GM23338 (cell line): ENCODE measurements around the gene RNLS. TPM values are rescaled to one million over a fixed set of nuclear protein-coding genes. Genes with fewer than 3 reads are reported as not detected.

Source experiments
- ATAC-seq: fragments of 200-7000 bp; cut with Tn5 transposase; 3 replicates; pipeline ENCODE4 v1.9.1; 2020
- DNase-seq: peaks from one replicate; pipeline ENCODE4 v3.0.0-alpha.2; 2015; ENCODE audit warnings: low spot score
- H2AFZ ChIP-seq: fragments of 200-600 bp; sonication (generic); 2 replicates; pipeline ENCODE4 v1.8.0; 2016; ENCODE audit warnings: antibody characterized with exemption, mild to moderate bottlenecking, moderate library complexity
- H3F3A ChIP-seq: fragments of 200-600 bp; sonication (generic); replicated peaks from 2 replicates; pipeline ENCODE4 v1.8.0; 2017; ENCODE audit warnings: antibody characterized with exemption, mixed run types, low read depth
- H3K27ac ChIP-seq: fragments of 200-600 bp; sonication (generic); 2 replicates; pipeline ENCODE4 v1.6.1; 2016; ENCODE audit warnings: low read depth
- H3K27me3 ChIP-seq: fragments of 200-600 bp; sonication (generic); 2 replicates; pipeline ENCODE4 v1.8.0; 2016; ENCODE audit warnings: mild to moderate bottlenecking, mixed run types, moderate library complexity; ENCODE audit not compliant: insufficient read depth
- H3K36me3 ChIP-seq: fragments of 200-600 bp; sonication (generic); 2 replicates; pipeline ENCODE4 v1.8.0; 2016; ENCODE audit warnings: mild to moderate bottlenecking; ENCODE audit not compliant: insufficient read depth
- H3K4me1 ChIP-seq: fragments of 200-600 bp; sonication (generic); 2 replicates; pipeline ENCODE4 v1.8.0; 2016; ENCODE audit warnings: mild to moderate bottlenecking, moderate library complexity; ENCODE audit not compliant: insufficient read depth
- H3K4me2 ChIP-seq: fragments of 200-600 bp; sonication (generic); 2 replicates; pipeline ENCODE4 v1.7.1; 2017; ENCODE audit warnings: mixed run types
- H3K4me3 ChIP-seq: fragments of 200-600 bp; sonication (generic); 2 replicates; pipeline ENCODE4 v1.6.1; 2016; ENCODE audit warnings: mixed run types
- H3K79me2 ChIP-seq: fragments of 200-600 bp; sonication (generic); replicated peaks from 2 replicates; pipeline ENCODE4 v1.8.0; 2017; ENCODE audit warnings: mild to moderate bottlenecking; ENCODE audit not compliant: insufficient read depth
- H3K9me2 ChIP-seq: fragments of 200-600 bp; sonication (generic); 2 replicates; pipeline ENCODE4 v1.8.0; 2017; ENCODE audit not compliant: insufficient read depth
- H4K20me1 ChIP-seq: fragments of 200-600 bp; sonication (generic); replicated peaks from 2 replicates; pipeline ENCODE4 v1.8.0; 2017; ENCODE audit warnings: mild to moderate bottlenecking; ENCODE audit not compliant: insufficient read depth
- H3K27ac Mint-ChIP-seq: 2 replicates; pipeline ENCODE4 v1.8.0; 2020; ENCODE audit warnings: inconsistent platforms, mild to moderate bottlenecking, moderate library complexity, mixed read lengths
- H3K27me3 Mint-ChIP-seq: 3 replicates; pipeline ENCODE4 v1.8.0; 2022; ENCODE audit warnings: low read depth, mild to moderate bottlenecking, moderate library complexity, mixed read lengths, inconsistent platforms; ENCODE audit not compliant: insufficient read depth, poor library complexity
- H3K36me3 Mint-ChIP-seq: 3 replicates; pipeline ENCODE4 v1.8.0; 2021; ENCODE audit warnings: low read depth, mild to moderate bottlenecking, inconsistent platforms, moderate library complexity, mixed read lengths
- H3K4me1 Mint-ChIP-seq: 3 replicates; pipeline ENCODE4 v1.8.0; 2020; ENCODE audit warnings: mild to moderate bottlenecking, inconsistent platforms, mixed read lengths
- H3K4me3 Mint-ChIP-seq: 3 replicates; pipeline ENCODE4 v1.8.0; 2021; ENCODE audit warnings: moderate library complexity, mild to moderate bottlenecking, inconsistent platforms, mixed read lengths
- H3K9me3 Mint-ChIP-seq: 3 replicates; pipeline ENCODE4 v1.8.0; 2020; ENCODE audit warnings: moderate library complexity, mild to moderate bottlenecking, inconsistent platforms, mixed read lengths
- CREB1 ChIP-seq: fragments of 250-450 bp; sonication (Bioruptor Pico); IDR thresholded peaks from 2 replicates; pipeline ENCODE4 v1.5.0; 2020; ENCODE audit warnings: low read depth, mild to moderate bottlenecking, moderate library complexity
- CTCF ChIP-seq, 2 experiments: fragments of 200-600 bp in 1 of 2; sonication (generic) in 1 of 2; conservative IDR thresholded peaks; 2 replicates each; pipeline versions ENCODE4 v1.5.1 to v1.6.1; 2016 to 2017; ENCODE audit warnings: antibody characterized with exemption in 2 of 2, low read depth in 2 of 2, mild to moderate bottlenecking in 2 of 2, moderate library complexity in 1 of 2
- ETS1 ChIP-seq: IDR thresholded peaks from 2 replicates; pipeline ENCODE4 v1.6.1; 2016; ENCODE audit warnings: antibody characterized with exemption
- EZH2phosphoT487 ChIP-seq: fragments of 200-600 bp; sonication (generic); IDR thresholded peaks from one replicate; pipeline ENCODE4 v1.8.1; 2018; ENCODE audit warnings: antibody characterized with exemption; ENCODE audit not compliant: unreplicated experiment
- JUNB ChIP-seq: IDR thresholded peaks from one replicate; pipeline ENCODE4 v1.6.1; 2016; ENCODE audit warnings: antibody characterized with exemption; ENCODE audit not compliant: unreplicated experiment
- NANOG ChIP-seq: IDR thresholded peaks from 2 replicates; pipeline ENCODE4 v1.6.1; 2016; ENCODE audit warnings: antibody characterized with exemption, borderline replicate concordance
- POLR2AphosphoS5 ChIP-seq: IDR thresholded peaks from 2 replicates; pipeline ENCODE4 v1.6.1; 2016; ENCODE audit warnings: antibody characterized with exemption, low read depth
- REST ChIP-seq: IDR thresholded peaks from one replicate; pipeline ENCODE4 v1.6.1; 2018; ENCODE audit warnings: antibody characterized with exemption; ENCODE audit not compliant: unreplicated experiment
- STAT1 ChIP-seq: IDR thresholded peaks from one replicate; pipeline ENCODE4 v1.6.1; 2016; ENCODE audit warnings: antibody characterized with exemption; ENCODE audit not compliant: unreplicated experiment
- ZNF114 ChIP-seq: fragments of 250-450 bp; sonication (Bioruptor Pico); IDR thresholded peaks from 2 replicates; pipeline ENCODE4 v1.5.0; 2020; ENCODE audit warnings: mild to moderate bottlenecking, moderate library complexity
- ZNF331 ChIP-seq: fragments of 250-450 bp; sonication (Bioruptor Pico); IDR thresholded peaks from 2 replicates; pipeline ENCODE4 v1.5.0; 2020; ENCODE audit warnings: low read depth, mild to moderate bottlenecking, moderate library complexity
- ZNF462 ChIP-seq: fragments of 250-450 bp; sonication (Bioruptor Pico); IDR thresholded peaks from 2 replicates; pipeline ENCODE4 v1.5.0; 2020; ENCODE audit warnings: mild to moderate bottlenecking, moderate library complexity
- polyA plus RNA-seq: library from polyadenylated mRNA; unstranded; fragments of >200 nt; fragmentation: Nextera tagmentation; extraction: Ambion mirVana; gene quantifications from 2 replicates; pipeline ENCODE4 v1.2.1, GENCODE V29; 2016
- total RNA-seq: library from RNA; depleted of rRNA; stranded (reverse); fragments of >200 nt; shearing (Covaris generic); gene quantifications from 2 replicates; pipeline ENCODE4 v1.2.3, GENCODE V29; 2014

RNLS gene
- total and polyA plus RNA-seq, 2 experiments from 2014 or later = 8.8 to 15.2 TPM

GRCh38 chr10:88528201-88528600, 54.9 kb downstream of the RNLS start:
- H3K4me1 ChIP-seq = peaks cover 15% of the 10 kb centered on the region
- H3K79me2 ChIP-seq = no peaks in the 10 kb centered on the region
- Mint-ChIP-seq H3K9me3 (no peaks in the 10 kb centered on the region), H3K27ac (no peak overlapping the region), H3K4me1 (peaks cover 43% of the 10 kb centered on the region), H3K4me3 (no peak overlapping the region), H3K27me3 (no peaks in the 10 kb centered on the region), H3K36me3 (no peaks in the 10 kb centered on the region)
- H3K36me3 ChIP-seq = no peaks in the 10 kb centered on the region
- no peak for TF ChIP-seq EZH2phosphoT487
- TF ChIP-seq ZNF114 (CRISPR knock-in tag) = no peak
- no peak for TF ChIP-seq ETS1
- no peak for TF ChIP-seq POLR2AphosphoS5
- no peak for TF ChIP-seq ZNF462
- TF ChIP-seq NANOG = no peak
- no peak for TF ChIP-seq STAT1
- TF ChIP-seq REST = no peak
- no peak for TF ChIP-seq CTCF (conservative IDR thresholded peaks at IDR 0.05; ENCODE audit: low read depth in 2 of 2)
- no peak for TF ChIP-seq CREB1 (CRISPR knock-in tag)
- no peak for TF ChIP-seq ZNF331 (CRISPR knock-in tag)
- TF ChIP-seq JUNB = no peak
- no peak for DNase-seq
- H3K27me3 ChIP-seq = no peaks in the 10 kb centered on the region
- H3K27ac ChIP-seq = no peak overlapping the region
- no peak overlapping the region for H3K4me3 ChIP-seq
- no peak overlapping the region for H3K4me2 ChIP-seq
- no peaks in the 10 kb centered on the region for H3K9me2 ChIP-seq
- H4K20me1 ChIP-seq = no peaks in the 10 kb centered on the region
- H3F3A ChIP-seq = no peaks in the 10 kb centered on the region
- no peak for ATAC-seq
- H2AFZ ChIP-seq = no peak overlapping the region
